HG03095 (cell line): ENCODE results near the gene FOXG1.

ENCODE experiments used
- ATAC-seq: cut with Tn5 transposase; IDR thresholded peaks from one replicate; pipeline ENCODE4 v1.9.1; 2021; ENCODE audit warnings: moderate library complexity; ENCODE audit not compliant: unreplicated experiment

Gene FOXG1

GRCh38 chr14:28766469-28766955 is at the start of gene FOXG1:
Gene FOXG1 (plus strand): TSS chr14:28766787. CDS start chr14:28767280, 493 bp downstream.
- ATAC-seq: no peak

GRCh38 chr14:28719130-28719529 is 47.5 kb upstream of the FOXG1 start:
- ATAC-seq: no peak

- no peak for ATAC-seq
These were observed 35.2 kb upstream of the FOXG1 start for GRCh38 chr14:28731358-28731757.

- ATAC-seq: no peak
These were observed 24.3 kb upstream of the FOXG1 start for GRCh38 chr14:28742171-28742846.

- ATAC-seq: no peak
These were observed 22.5 kb upstream of the FOXG1 start for GRCh38 chr14:28744126-28744525.

GRCh38 chr14:28745176-28745575 is 21.4 kb upstream of the FOXG1 start:
- no peak for ATAC-seq

GRCh38 chr14:28746247-28746646 is 20.3 kb upstream of the FOXG1 start:
- no peak for ATAC-seq

GRCh38 chr14:28751467-28752058 is 15.0 kb upstream of the FOXG1 start:
- no peak for ATAC-seq

- no peak for ATAC-seq
These were observed 12.2 kb upstream of the FOXG1 start for GRCh38 chr14:28754209-28754985.

- ATAC-seq: no peak
These were observed 11.3 kb upstream of the FOXG1 start for GRCh38 chr14:28755198-28755815.

GRCh38 chr14:28755884-28756268 is 10.7 kb upstream of the FOXG1 start:
- ATAC-seq: no peak

GRCh38 chr14:28756269-28756883 is 10.2 kb upstream of the FOXG1 start:
- no peak for ATAC-seq

- no peak for ATAC-seq
These were observed 9.6 kb upstream of the FOXG1 start for GRCh38 chr14:28756884-28757570.

- no peak for ATAC-seq
These were observed 8.8 kb upstream of the FOXG1 start for GRCh38 chr14:28757786-28758185.

GRCh38 chr14:28758253-28758884 is 8.2 kb upstream of the FOXG1 start:
- no peak for ATAC-seq

- no peak for ATAC-seq
These were observed 7.5 kb upstream of the FOXG1 start for GRCh38 chr14:28758885-28759652.

- ATAC-seq: no peak
These were observed 6.8 kb upstream of the FOXG1 start for GRCh38 chr14:28759653-28760313.

GRCh38 chr14:28760431-28760996 is 6.1 kb upstream of the FOXG1 start:
- no peak for ATAC-seq
